Stimulated activated CD8-positive, alpha-beta memory T cell treated with anti-CD3 and anti-CD28 coated beads, Interleukin-4, amount 100 ng/mL, for 1 hour (primary cell): Measurements from ENCODE around the gene LILRB4.
"Not testable (repeated sequence)": the region's sequence is repeated elsewhere in the genome, so short reads cannot be mapped to it uniquely, and the experiment has no call there.

Experiments
- DNase-seq, 2 donors: peaks; one replicate each; pipeline ENCODE4 v3.0.0-alpha.2; 2020; ENCODE audit warnings: low read depth in 2 of 2, low spot score in 1 of 2

Gene LILRB4

DNA sequence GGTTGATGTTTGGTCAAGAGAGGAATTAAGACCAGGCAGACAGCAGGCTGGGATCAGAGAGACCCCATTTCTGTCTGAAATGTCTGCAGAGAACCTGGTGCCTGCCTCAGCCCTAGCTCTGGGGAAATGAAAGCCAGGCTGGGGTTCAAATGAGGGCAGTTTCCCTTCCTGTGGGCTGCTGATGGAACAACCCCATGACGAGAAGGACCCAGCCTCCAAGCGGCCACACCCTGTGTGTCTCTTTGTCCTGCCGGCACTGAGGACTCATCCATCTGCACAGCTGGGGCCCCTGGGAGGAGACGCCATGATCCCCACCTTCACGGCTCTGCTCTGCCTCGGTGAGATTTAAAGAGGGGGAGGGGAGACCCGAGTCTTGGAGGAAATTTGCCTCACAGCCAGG lies at the start of gene LILRB4:
LILRB4 (plus strand) TSS at position 256 of the 400 bp plus-strand sequence; CDS start at position 305, 49 bp downstream.
- DNase-seq, result no peak

DNA sequence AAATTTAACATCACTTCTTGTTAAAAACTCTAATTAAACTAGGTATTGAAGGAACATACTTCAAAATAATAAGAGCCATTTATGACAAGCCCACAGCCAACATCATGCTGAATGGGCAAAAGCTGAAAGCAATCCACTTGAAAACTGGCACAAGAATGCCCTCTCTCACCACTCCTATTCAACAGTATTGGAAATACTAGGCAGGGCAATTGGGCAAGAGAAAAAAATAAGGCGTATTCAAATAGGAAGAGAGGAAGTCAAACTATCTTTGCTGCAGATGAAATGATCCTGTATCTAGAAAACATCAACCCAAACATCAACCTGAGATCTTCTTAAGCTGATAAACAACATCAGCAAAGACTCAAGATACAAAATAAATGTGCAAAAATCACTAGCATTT lies 48.1 kb upstream of the LILRB4 start:
- no peak for DNase-seq

DNA sequence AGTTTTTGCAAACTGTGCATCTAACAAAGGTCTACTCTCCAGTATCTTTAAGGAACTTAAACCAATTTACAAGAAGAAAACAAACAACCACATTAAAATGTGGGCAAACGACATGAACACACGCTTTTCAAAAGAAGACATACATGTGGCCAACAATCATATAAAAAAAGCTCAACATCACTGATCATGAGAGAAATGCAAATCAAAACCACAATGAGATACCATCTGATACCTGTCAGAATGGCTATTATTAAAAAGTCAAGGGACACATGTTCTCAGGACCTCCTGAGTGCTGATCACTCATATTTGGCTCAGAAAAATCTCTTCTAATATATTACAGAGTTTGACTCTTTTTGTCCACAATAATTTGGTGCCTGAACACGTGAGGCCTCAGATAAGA lies 46.7 kb upstream of the LILRB4 start:
- DNase-seq, result no peak

DNA sequence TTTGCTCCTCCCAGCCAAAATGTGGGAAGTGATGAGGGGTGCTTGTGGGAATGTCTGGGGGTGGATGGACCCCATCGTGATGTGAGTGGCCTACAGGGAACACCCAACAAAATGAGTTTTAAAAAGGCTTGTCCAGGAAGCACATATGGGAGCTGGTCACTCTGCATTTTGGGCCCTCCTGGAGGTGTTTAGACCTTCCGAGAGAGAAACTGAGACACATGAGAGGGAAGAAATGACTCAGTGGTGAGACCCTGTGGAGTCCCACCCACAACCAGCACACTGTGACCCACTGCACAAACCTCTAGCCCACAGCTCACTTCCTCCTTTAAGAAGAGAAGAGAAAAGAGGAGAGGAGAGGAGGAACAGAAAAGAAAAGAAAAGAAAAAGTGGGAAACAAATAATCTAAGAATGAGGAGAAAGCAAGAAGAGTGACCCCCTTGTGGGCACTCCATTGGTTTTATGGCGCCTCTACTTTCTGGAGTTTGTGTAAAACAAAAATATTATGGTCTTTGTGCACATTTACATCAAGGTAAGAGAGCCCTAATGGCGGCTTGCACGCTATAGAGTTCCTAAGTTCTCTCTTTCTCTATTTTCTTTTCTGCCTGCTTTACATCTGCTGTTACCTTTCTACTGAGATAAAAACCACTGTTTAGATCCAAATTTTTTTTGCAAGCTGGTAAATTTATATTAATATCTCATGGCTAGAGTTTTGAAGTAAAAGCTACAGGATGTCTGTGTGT lies 45.8 kb upstream of the LILRB4 start:
- DNase-seq, result no peak

DNA sequence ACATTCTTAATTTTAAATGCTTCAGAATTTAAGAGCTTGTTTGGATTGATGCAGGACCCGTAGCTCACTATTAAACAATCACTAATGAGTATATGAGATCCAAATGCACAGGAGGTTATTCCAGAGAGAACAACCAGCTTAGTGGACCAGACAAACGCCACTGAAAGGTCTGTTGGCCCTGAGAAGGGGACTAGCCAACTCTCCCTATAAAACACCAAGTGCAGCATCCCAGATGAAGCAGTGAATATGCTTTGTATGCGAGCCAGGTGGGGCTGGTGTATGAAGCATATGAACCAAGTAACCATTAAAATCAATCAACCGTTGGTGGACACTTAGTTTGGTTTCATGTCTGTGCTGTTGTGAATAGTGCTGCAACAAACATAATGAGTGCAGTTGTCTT lies 42.3 kb upstream of the LILRB4 start:
- DNase-seq, result no peak

DNA sequence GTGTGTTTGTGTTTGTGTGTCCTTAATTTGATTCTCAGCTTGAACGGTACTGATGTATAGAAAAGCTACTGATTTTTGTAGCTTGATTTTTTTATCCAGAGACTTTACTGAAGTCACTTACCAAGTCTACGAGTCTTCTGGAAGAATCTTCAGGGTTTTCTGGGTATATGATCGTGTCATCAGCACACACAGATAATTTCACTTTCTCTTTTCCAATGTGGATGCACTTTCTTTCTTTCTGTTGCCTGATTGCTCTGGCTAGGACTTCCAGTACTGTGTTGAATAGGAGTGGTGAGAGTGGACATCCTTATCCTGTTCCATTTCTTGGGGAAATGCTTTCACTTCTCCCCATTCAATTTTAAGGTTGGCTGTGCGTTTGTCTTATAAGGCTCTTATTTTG lies 40.4 kb upstream of the LILRB4 start:
- no peak for DNase-seq

DNA sequence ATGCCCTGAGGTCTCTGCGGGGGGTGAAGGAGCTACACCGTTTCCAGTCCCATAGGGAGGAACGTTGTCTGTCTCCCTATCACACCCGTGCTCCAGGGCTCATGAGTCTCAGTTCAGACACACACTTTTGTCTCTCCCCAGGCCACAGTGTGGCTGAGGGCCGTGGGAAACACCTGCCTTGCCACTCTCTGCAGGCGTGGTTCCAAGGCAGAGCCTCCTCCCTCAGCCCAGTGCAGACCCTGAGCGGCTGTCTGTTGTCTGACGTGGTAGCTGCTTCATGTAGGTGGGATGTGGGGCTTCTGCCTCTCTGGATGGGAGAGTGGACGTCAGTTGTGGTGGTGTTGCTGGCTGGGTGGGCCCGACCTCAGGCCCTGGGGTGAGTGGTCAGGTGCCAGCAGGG lies 38.6 kb upstream of the LILRB4 start:
- DNase-seq, result not testable (repeated sequence)

DNA sequence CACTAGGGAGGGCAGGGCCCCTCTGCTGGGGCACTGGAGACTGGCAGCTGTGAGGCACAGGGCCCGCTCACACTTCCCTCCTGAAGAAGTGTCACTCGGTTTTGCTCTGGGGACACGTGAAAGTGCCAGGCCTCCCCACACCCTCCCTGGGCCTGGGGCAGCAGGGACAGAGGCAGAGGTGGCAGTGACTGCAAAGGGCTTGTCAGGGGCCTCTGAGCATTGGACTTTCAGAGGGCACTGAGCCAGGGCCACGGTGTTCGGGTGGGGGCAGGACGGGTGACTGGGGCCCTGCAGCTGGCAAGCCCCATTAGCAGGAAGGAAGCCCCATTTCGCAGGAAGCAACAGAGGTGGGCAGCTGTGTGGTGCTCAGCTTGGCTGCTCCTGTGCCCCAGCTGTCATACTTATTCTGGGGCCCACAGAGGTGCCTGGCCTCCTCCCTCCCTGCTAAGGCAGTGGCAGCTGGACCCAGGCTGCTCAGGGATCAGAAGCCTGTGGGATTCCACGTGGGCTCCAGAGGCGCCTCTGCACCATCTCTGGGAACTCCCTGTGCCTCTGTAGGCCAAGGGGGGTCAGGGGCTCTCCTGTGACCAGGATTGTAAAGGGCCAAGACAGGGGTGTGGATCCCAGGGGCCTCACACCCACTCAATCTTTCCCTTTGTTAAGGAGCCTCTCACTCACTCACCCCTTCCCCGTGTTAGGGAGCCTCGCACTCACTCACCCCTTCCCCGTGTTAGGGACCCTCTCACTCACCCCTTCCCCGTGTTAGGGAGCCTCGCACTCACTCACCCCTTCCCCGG lies 37.7 kb upstream of the LILRB4 start:
- not testable (repeated sequence) for DNase-seq

DNA sequence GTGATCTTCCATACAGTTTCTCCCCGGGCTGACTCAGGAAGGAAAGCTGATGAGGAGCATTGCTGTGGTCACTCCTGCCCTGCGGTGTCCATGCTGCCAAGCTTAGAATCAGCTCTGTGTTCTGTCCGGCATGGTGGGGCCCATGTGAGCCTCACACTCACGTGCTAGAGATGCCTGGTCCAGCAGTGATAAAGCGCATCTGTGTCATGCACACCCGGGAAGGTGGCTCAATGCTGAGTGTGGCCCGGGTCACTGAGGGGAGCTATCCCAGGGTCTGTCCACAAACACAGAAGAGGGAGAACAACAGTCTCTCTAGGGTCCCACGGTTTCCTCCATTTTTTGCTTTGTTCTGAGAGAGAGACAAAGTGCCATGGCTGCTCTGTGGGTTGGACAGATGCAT lies 36.0 kb upstream of the LILRB4 start:
- no peak for DNase-seq

DNA sequence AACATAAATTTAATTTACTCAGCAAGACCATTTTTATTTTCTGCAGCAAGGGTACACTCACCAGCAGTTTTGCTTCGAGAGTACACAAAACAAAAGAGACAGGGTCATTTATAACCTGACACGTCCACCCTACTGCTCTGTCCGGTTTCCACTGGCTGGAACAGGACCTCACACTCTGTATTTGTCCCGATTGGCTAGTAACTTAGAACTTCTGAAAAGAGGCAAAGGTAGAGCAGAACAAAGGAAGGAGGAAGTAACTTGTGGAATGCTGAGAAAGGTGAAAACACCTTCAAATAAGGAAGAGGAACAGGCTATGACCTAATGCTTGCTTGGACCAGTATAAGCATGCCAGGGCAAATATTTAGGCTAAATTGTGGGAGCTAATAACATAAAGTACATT lies 34.9 kb upstream of the LILRB4 start:
- not testable (repeated sequence) for DNase-seq

DNA sequence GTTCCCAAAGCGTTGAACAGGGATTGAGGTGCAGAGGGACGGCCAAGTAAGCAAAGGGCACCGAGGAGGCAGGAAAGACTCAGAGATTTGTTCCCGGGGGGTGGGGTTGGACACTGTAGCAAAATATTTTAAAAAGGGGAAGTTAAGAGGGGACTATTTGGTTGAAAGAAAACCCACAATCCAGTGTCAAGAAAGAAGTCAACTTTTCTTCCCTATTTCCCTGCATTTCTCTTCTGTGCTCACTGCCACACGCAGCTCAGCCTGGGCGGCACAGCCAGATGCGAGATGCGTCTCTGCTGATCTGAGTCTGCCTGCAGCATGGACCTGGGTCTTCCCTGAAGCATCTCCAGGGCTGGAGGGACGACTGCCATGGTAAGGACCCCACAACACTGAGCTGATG lies 32.5 kb upstream of the LILRB4 start, which contains the start of gene LILRB1:
LILRB1 (plus strand) TSS at position 223 of the 400 bp plus-strand sequence. CDS start 590 bp downstream, outside the sequence.
- DNase-seq, result not testable (repeated sequence)

DNA sequence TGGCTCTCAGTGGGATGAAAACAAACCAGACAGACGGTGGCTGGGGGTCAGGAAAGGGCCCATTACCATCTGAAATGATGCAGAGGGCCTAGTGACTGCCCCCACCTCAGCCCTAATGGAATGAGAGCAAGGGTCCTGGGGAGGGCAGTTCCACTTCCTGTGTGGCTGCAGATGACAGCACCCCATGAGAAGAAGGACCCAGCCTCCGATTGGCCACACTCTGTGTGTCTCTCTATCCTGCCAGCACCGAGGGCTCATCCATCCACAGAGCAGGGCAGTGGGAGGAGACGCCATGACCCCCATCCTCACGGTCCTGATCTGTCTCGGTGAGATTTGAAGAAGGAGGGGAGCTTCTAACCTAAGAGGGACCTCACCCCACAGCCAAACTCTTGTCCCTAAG lies 32.0 kb upstream of the LILRB4 start:
- no peak for DNase-seq

DNA sequence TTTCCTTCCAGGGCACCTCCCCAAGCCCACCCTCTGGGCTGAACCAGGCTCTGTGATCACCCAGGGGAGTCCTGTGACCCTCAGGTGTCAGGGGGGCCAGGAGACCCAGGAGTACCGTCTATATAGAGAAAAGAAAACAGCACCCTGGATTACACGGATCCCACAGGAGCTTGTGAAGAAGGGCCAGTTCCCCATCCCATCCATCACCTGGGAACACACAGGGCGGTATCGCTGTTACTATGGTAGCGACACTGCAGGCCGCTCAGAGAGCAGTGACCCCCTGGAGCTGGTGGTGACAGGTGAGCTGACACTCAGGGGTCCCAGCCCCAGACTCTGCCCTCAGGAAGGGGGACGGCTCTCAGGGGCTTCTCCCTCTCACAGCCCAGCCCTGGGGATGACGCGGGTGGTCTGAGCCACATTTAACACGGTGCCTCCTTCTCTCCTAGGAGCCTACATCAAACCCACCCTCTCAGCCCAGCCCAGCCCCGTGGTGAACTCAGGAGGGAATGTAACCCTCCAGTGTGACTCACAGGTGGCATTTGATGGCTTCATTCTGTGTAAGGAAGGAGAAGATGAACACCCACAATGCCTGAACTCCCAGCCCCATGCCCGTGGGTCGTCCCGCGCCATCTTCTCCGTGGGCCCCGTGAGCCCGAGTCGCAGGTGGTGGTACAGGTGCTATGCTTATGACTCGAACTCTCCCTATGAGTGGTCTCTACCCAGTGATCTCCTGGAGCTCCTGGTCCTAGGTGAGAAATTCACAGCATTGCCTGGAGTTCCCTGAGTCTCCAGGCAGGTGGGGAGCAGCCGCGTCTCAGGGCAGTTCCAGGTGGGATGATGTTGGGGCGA lies 31.1 kb upstream of the LILRB4 start:
- not testable (repeated sequence) for DNase-seq

DNA sequence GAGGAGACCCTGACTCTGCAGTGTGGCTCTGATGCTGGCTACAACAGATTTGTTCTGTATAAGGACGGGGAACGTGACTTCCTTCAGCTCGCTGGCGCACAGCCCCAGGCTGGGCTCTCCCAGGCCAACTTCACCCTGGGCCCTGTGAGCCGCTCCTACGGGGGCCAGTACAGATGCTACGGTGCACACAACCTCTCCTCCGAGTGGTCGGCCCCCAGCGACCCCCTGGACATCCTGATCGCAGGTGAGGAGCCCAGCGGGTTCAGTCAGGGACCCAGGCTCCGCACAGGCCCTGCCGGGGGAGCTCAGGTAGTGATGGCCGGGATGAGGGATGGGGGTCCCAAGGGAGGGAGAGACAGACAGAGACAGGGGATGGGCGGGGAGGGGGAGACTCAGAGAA lies 30.3 kb upstream of the LILRB4 start:
- DNase-seq, result not testable (repeated sequence)

DNA sequence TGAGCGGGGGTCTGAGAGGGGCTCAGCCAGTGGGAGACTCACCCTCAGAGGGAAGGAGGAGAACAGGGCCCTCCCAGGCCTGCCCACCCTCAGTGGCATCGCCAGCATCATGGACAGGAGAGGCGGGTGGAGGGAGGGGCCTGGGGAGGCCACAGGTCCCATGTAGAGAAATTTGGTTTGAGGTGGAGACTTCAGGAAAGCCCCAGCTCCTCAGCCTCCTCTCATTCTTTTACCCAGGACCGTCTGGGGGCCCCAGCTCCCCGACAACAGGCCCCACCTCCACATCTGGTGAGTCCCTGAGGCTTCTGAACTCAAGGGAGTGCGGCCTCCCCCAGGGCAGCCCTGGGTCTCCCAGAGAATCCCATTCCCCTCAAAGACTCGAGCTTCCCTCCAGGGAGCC lies 29.4 kb upstream of the LILRB4 start:
- no peak for DNase-seq

DNA sequence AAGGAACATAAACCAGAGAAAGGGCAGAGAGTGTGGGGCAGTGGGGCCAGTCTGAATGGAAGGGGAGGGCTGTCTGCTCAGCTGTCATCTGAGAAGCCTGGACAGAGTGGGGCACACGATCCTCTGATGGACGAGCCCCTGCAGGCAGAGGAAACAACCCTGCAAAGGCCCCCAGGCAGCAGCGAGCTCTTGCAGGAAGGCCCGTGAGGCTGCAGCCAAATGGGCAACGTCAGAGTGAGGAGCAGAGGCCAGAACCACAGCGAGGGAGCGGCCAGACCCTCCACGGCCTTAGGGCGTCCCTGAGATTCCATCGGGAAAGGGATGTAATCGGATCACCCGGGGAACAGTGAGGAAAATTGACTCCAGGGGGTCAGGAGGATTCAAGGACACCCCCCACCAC lies 26.7 kb upstream of the LILRB4 start:
- not testable (repeated sequence) for DNase-seq

DNA sequence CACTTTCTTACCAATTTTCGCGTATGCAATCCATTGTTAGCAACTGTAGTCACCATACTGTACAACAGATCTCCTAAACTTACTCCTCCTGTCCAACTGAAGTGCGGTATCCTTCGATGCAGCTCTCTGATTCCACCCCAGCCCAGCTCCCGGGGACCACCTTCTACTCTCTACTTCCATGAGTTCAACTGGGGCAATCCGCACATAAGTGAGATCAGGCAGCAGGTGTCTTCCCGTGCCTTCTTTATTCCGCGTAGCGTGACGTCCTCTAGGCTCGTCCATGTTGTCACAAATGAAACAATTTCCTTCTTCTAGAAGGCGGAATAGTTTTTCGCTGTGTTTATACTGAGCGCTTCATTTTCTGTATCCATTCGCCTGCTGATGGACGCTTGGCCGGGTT lies 24.1 kb upstream of the LILRB4 start:
- no peak for DNase-seq

DNA sequence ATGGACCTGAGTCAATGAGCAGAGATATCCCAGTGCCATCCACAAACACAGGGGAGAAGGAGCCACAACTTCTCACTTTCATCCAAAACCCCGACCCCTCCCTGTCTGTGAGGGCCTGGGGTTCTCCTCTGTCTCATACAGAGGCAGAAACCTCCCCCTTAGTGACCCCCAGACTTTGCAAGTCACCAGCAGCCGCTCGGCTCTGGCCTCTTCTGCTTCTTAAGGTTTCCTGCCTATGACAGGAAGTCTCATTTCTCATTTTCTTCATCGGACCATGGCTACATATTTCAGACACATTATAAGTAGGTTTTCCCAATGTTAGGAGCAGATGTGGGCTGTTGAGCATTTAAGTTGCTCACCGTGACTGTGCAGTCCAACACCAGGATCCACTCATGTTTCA lies 19.8 kb upstream of the LILRB4 start:
- DNase-seq, result not testable (repeated sequence)

DNA sequence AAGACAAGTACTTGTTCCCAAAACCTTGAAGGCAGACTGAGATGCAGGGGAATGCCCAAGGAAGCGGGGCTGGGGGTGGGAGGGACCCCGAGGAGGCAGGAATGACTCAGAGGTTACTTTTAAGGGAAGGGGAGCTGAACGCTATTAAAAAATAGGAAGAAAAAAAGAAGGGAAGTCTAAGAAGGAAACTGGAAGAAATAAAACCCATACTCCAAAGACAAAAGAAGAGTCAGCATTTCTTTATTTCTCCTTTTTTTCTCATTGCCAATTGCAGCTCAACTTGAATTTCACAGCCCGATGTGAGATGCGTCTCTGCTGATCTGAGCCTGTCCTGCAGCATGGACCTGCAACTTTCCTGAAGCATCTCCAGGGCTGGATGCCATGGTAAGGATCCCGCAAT lies 19.2 kb upstream of the LILRB4 start:
- not testable (repeated sequence) for DNase-seq

DNA sequence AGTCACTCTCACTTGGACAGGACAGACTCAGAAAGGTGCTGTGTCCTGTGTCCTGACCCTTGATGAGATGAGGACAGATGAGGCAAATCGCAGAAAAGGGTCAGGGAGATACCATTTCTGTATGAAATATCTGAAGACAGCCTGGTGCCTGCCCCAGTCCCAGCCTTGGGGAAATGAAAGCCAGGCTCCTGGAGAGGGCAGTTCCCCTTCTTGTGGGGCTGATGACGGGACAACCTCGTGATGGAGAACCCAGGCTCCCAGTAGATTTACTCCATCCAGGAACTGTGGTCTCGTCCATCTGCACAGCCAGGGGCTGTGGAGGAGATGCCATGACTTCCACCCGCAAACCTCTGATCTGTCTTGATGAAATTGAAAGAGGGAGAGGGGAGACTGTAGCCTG lies 18.7 kb upstream of the LILRB4 start:
- no peak for DNase-seq

DNA sequence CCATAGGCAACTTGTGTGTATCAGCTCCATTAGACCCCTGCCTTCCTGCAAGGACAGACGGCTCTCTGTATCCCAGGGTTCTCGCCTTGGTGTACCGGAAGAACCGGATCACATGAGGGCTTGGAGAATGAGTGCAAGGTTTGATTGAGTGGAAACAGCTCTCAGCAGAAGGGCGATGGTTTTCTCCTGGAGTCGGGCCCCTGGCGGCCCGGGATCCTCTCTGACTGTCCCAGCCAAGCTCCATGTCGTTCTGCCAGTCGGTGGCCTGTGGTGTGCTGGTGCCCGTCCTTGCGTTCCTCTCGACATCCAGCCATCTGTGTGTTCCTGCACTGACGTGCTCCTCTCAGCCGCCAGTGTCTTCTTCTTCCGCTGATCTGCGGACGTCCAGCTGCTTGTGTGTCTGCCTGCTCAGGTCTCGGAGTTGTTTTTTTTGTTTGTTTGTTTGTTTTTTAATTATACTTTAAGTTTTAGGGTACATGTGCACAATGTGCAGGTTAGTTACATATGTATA lies 16.4 kb upstream of the LILRB4 start:
- no peak for DNase-seq
